DOHH2 (cell line): Measurements from ENCODE around the gene RAB43.

ENCODE experiments used
- H3F3A ChIP-seq: fragments of 200-600 bp; sonication (generic), shearing (Covaris generic); 2 replicates; pipeline ENCODE4 v1.6.0; 2016; ENCODE audit warnings: antibody characterized with exemption, mild to moderate bottlenecking; ENCODE audit not compliant: control insufficient read depth, insufficient read depth
- H3K27ac ChIP-seq: fragments of 200-600 bp; sonication (generic); 2 replicates; pipeline ENCODE4 v1.5.1; 2014; ENCODE audit warnings: low read depth, mild to moderate bottlenecking, low read length, moderate library complexity
- H3K27me3 ChIP-seq: fragments of 200-600 bp; sonication (generic); 2 replicates; pipeline ENCODE4 v1.6.1; 2014; ENCODE audit warnings: mild to moderate bottlenecking, low read length, mixed read lengths; ENCODE audit not compliant: control insufficient read depth
- H3K36me3 ChIP-seq: fragments of 200-600 bp; sonication (generic); 2 replicates; pipeline ENCODE4 v1.6.1; 2014; ENCODE audit warnings: mild to moderate bottlenecking, low read length, moderate library complexity, mixed read lengths; ENCODE audit not compliant: control insufficient read depth
- H3K4me1 ChIP-seq: fragments of 200-600 bp; sonication (generic); 2 replicates; pipeline ENCODE4 v1.6.1; 2014; ENCODE audit warnings: mild to moderate bottlenecking, low read length, mixed read lengths; ENCODE audit not compliant: control insufficient read depth
- H3K4me2 ChIP-seq: fragments of 200-600 bp; sonication (generic); 2 replicates; pipeline ENCODE4 v1.6.0; 2014; ENCODE audit warnings: mild to moderate bottlenecking, low read length, moderate library complexity
- H3K4me3 ChIP-seq: fragments of 200-600 bp; sonication (generic); 2 replicates; pipeline ENCODE4 v1.5.1; 2014; ENCODE audit warnings: mild to moderate bottlenecking, low read length, mixed read lengths
- H3K79me2 ChIP-seq: fragments of 200-600 bp; sonication (generic); 2 replicates; pipeline ENCODE4 v1.6.1; 2014; ENCODE audit warnings: mild to moderate bottlenecking, low read length, mixed read lengths; ENCODE audit not compliant: control insufficient read depth
- H3K9me2 ChIP-seq: fragments of 200-600 bp; sonication (generic); replicated peaks from 2 replicates; pipeline ENCODE4 v1.6.1; 2014; ENCODE audit warnings: mild to moderate bottlenecking, low read length, mixed read lengths; ENCODE audit not compliant: control insufficient read depth
- H3K9me3 ChIP-seq: fragments of 200-600 bp; sonication (generic); 2 replicates; pipeline ENCODE4 v1.6.1; 2014; ENCODE audit warnings: antibody characterized with exemption, low read length, mixed read lengths; ENCODE audit not compliant: control insufficient read depth, insufficient read depth
- H4K20me1 ChIP-seq: fragments of 200-600 bp; sonication (generic); 2 replicates; pipeline ENCODE4 v1.6.0; 2014; ENCODE audit warnings: low read depth, mild to moderate bottlenecking, antibody characterized with exemption, low read length, moderate library complexity; ENCODE audit not compliant: control insufficient read depth, insufficient read depth
- EZH2phosphoT487 ChIP-seq: fragments of 200-600 bp; sonication (generic); IDR thresholded peaks from 2 replicates; pipeline ENCODE4 v1.6.1; 2017; ENCODE audit warnings: borderline replicate concordance, mild to moderate bottlenecking, antibody characterized with exemption, low read length, moderate library complexity, mixed read lengths
- TF ChIP-seq, protein P1 (sequence below): fragments of 200-600 bp; sonication (generic); IDR thresholded peaks from one replicate; pipeline ENCODE4 v1.5.1; 2014; ENCODE audit warnings: antibody characterized with exemption, mild to moderate bottlenecking, low read depth, low read length; ENCODE audit not compliant: poor library complexity, severe bottlenecking

RAB43 gene

DNA sequence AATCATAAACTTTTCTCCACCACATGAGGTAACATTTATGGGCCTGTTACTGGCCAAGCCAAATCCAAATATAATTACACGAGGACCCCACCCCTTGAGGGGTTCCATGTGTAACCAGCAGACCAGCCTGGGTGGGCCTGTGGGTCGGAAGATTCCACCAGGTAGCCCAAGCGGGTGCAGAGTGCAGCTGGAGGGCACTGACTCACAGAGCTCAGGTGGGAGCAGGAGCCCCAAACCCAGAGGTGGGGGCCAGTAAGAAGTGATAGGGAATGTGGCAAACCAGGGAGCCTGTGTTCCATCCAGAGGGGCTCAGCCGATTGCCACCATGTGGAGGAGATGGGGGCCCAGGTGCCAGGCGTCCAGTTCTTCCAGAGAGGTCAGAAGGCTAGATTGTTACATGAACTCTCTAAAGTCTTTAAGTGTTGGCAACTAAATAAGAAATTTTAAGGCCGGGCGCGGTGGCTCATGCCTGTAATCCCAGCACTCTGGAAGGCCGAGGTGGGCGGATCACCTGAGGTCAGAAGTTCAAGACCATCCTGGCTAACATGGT is 58.4 kb downstream of the RAB43 start:
- H3K36me3 ChIP-seq: no peaks in the 10 kb centered on the region
- no peaks in the 10 kb centered on the region for H3K27me3 ChIP-seq
- no peaks in the 10 kb centered on the region for H4K20me1 ChIP-seq
- H3K79me2 ChIP-seq: no peaks in the 10 kb centered on the region
- H3K9me3 ChIP-seq: no peaks in the 10 kb centered on the region
- TF ChIP-seq, protein P1, sequence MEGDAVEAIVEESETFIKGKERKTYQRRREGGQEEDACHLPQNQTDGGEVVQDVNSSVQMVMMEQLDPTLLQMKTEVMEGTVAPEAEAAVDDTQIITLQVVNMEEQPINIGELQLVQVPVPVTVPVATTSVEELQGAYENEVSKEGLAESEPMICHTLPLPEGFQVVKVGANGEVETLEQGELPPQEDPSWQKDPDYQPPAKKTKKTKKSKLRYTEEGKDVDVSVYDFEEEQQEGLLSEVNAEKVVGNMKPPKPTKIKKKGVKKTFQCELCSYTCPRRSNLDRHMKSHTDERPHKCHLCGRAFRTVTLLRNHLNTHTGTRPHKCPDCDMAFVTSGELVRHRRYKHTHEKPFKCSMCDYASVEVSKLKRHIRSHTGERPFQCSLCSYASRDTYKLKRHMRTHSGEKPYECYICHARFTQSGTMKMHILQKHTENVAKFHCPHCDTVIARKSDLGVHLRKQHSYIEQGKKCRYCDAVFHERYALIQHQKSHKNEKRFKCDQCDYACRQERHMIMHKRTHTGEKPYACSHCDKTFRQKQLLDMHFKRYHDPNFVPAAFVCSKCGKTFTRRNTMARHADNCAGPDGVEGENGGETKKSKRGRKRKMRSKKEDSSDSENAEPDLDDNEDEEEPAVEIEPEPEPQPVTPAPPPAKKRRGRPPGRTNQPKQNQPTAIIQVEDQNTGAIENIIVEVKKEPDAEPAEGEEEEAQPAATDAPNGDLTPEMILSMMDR: no peak
- no peak for TF ChIP-seq EZH2phosphoT487
- no peaks in the 10 kb centered on the region for H3K9me2 ChIP-seq
- H3K4me3 ChIP-seq: no peak overlapping the region
- peaks cover 13% of the 10 kb centered on the region for H3K4me1 ChIP-seq
- H3F3A ChIP-seq: no peaks in the 10 kb centered on the region
- H3K4me2 ChIP-seq: no peak overlapping the region
- no peak overlapping the region for H3K27ac ChIP-seq

DNA sequence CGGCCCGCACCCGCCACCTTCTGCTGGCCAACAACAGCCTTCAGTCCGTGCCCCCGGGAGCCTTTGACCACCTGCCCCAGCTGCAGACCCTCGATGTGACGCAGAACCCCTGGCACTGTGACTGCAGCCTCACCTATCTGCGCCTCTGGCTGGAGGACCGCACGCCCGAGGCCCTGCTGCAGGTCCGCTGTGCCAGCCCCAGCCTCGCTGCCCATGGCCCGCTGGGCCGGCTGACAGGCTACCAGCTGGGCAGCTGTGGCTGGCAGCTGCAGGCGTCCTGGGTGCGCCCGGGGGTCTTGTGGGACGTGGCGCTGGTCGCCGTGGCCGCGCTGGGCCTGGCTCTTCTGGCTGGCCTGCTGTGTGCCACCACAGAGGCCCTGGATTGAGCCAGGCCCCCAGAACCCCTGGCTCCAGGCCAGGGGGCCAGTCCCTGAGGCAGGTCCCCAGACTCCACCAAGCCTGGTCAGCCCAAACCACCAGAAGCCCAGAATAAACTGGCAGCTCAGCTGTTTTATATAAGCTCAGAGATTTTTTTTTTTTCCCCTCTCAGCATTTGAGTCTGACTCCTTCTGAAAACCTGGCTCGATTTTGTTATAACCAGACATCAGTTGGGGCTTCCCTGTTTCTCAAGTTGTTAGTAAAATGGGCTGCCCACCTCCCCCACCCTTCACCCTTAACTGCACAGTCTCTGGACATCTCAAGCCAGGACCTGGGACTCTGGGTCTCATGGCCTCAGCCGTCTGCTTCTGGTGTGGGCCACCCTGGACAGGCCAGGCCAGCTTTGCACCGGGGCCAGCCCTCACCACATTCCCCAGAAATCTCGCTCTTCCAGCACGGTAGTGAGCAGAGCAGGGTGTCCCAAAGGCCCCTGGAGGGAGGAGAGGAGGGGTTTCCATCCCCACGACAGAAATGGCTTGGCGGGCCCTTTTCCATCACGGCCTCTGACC is 59.4 kb downstream of the RAB43 start:
- no peaks in the 10 kb centered on the region for H3K79me2 ChIP-seq
- no peak overlapping the region for H3K27ac ChIP-seq
- no peak overlapping the region for H3K4me2 ChIP-seq
- no peaks in the 10 kb centered on the region for H3K27me3 ChIP-seq
- no peaks in the 10 kb centered on the region for H3K9me3 ChIP-seq
- peaks cover 13% of the 10 kb centered on the region for H3K4me1 ChIP-seq
- no peaks in the 10 kb centered on the region for H3F3A ChIP-seq
- H4K20me1 ChIP-seq: no peaks in the 10 kb centered on the region
- no peaks in the 10 kb centered on the region for H3K36me3 ChIP-seq
- no peaks in the 10 kb centered on the region for H3K9me2 ChIP-seq
- no peak overlapping the region for H3K4me3 ChIP-seq
- TF ChIP-seq, protein P1: no peak
- no peak for TF ChIP-seq EZH2phosphoT487

DNA sequence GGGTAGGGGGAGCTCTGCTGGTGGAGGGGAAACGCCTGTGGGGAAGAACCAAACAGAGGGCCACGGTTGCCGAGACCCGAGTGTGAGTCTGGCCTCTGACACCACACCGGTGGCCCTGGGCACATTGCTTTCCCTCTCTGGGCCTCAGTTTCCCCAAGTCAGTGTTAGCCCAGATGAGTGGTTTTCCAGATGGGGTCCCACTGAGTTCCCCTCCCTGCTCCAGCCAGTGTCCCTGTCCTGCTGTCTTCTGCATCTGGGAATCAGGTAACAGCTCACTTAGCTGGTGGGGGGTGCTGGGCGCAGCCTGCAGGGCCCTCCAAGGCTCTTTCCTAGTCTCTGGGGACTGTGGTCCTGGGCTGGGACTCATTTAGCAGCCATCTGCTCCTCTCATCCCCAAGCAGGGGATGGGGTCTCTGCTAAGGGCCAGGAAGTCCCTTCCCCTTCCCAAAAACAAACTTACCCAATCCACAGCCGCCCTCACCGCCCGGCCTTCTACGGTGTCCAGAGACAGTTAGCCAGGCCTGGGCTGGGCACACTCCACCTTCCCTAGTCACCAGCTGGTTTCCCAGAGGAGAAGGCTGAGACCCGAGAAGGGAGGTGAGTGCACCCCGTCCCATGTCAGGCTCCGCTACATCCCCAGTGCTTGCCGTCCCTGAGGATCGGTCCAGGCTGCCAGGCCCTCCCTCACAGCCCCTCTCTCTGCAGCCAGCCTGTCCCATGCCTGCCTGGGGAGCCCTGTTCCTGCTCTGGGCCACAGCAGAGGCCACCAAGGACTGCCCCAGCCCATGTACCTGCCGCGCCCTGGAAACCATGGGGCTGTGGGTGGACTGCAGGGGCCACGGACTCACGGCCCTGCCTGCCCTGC is 60.3 kb downstream of the RAB43 start:
- H3F3A ChIP-seq: no peaks in the 10 kb centered on the region
- no peak overlapping the region for H3K4me2 ChIP-seq

More for the DNA sequence above, 60.3 kb downstream of the RAB43 start:
- no peaks in the 10 kb centered on the region for H3K79me2 ChIP-seq
- TF ChIP-seq, protein P1: no peak
- TF ChIP-seq EZH2phosphoT487: no peak
- no peak overlapping the region for H3K27ac ChIP-seq
- H4K20me1 ChIP-seq: no peaks in the 10 kb centered on the region
- H3K4me3 ChIP-seq: no peak overlapping the region
- H3K4me1 ChIP-seq: peaks cover 13% of the 10 kb centered on the region
- no peaks in the 10 kb centered on the region for H3K9me3 ChIP-seq
- peaks cover 5% of the 10 kb centered on the region; the same call in 1 of the 2 replicates for H3K27me3 ChIP-seq
- H3K9me2 ChIP-seq: no peaks in the 10 kb centered on the region
- H3K36me3 ChIP-seq: no peaks in the 10 kb centered on the region
